ENCODE measurements around the gene PIWIL1. TPM values are rescaled to one million over a fixed set of nuclear protein-coding genes. Genes with fewer than 3 reads are reported as not detected.
A peak's percentile ranks its signal among the peaks of the same experiment; 100 is the strongest.

PIWIL1 gene
- total RNA-seq, 1 experiment from 2014 or later: not detected

GRCh38 chr12:130331146-130331545 lies 6.5 kb upstream of the PIWIL1 start:
- POLR2A ChIA-PET: interaction anchor here (1.0 to 1.1 kb wide), 2 partner anchors 17 to 393 kb away, joined by 3 to 4 read pairs; no protein-coding TSS in a partner anchor
- H3K27me3 Mint-ChIP-seq (ENCODE audit: insufficient read depth, unreplicated experiment): peaks cover 46% of the 10 kb centered on the region
- H3K27ac Mint-ChIP-seq (ENCODE audit: low read depth, unreplicated experiment): no peak overlapping the region
- H3K4me1 Mint-ChIP-seq (ENCODE audit: insufficient read depth, unreplicated experiment): peaks cover 10% of the 10 kb centered on the region
- TF ChIP-seq, protein P1, sequence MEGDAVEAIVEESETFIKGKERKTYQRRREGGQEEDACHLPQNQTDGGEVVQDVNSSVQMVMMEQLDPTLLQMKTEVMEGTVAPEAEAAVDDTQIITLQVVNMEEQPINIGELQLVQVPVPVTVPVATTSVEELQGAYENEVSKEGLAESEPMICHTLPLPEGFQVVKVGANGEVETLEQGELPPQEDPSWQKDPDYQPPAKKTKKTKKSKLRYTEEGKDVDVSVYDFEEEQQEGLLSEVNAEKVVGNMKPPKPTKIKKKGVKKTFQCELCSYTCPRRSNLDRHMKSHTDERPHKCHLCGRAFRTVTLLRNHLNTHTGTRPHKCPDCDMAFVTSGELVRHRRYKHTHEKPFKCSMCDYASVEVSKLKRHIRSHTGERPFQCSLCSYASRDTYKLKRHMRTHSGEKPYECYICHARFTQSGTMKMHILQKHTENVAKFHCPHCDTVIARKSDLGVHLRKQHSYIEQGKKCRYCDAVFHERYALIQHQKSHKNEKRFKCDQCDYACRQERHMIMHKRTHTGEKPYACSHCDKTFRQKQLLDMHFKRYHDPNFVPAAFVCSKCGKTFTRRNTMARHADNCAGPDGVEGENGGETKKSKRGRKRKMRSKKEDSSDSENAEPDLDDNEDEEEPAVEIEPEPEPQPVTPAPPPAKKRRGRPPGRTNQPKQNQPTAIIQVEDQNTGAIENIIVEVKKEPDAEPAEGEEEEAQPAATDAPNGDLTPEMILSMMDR (IDR thresholded peaks at IDR 0.05; ENCODE audit: unreplicated experiment): no peak
- CTCF ChIA-PET: interaction anchor here (1.0 to 1.8 kb wide), 4 partner anchors 50 to 317 kb away, joined by 3 to 5 read pairs (median 4); no protein-coding TSS in a partner anchor
- intact Hi-C loops (cut with micrococcal nuclease): loop anchor here (10.0 kb wide), 1 partner anchor 166 kb away; the partner anchor contains the start of gene FZD10
- no peak overlapping the region for H3K4me3 Mint-ChIP-seq (ENCODE audit: unreplicated experiment)
- DNase-seq (ENCODE audit: unreplicated experiment): no peak
- no peaks in the 10 kb centered on the region for H3K9me3 Mint-ChIP-seq (ENCODE audit: unreplicated experiment)
- no peaks in the 10 kb centered on the region for H3K36me3 Mint-ChIP-seq (ENCODE audit: insufficient read depth, unreplicated experiment)
- no TSS peak for BruUV-seq (replicated peaks)

GRCh38 chr12:130333341-130333740 lies 4.3 kb upstream of the PIWIL1 start:
- TF ChIP-seq, protein P1 (IDR thresholded peaks at IDR 0.05; ENCODE audit: unreplicated experiment): peak; percentile 2
- no peaks in the 10 kb centered on the region for H3K9me3 Mint-ChIP-seq (ENCODE audit: unreplicated experiment)
- BruUV-seq (replicated peaks): no TSS peak
- no peak overlapping the region for H3K4me3 Mint-ChIP-seq (ENCODE audit: unreplicated experiment)
- peaks cover 29% of the 10 kb centered on the region for H3K27me3 Mint-ChIP-seq (ENCODE audit: insufficient read depth, unreplicated experiment)
- no peaks in the 10 kb centered on the region for H3K36me3 Mint-ChIP-seq (ENCODE audit: insufficient read depth, unreplicated experiment)
- no peak overlapping the region for H3K27ac Mint-ChIP-seq (ENCODE audit: low read depth, unreplicated experiment)
- POLR2A ChIA-PET: no interaction called here
- DNase-seq (ENCODE audit: unreplicated experiment): no peak
- CTCF ChIA-PET: interaction anchor here (0.6 to 2.0 kb wide), 13 partner anchors 17 to 1052 kb away, joined by 3 to 15 read pairs (median 3); no protein-coding TSS in a partner anchor
- intact Hi-C loops (cut with micrococcal nuclease): loop anchor here (10.0 kb wide), 1 partner anchor 169 kb away; the partner anchor contains the start of gene FZD10
- H3K4me1 Mint-ChIP-seq (ENCODE audit: insufficient read depth, unreplicated experiment): peaks cover 10% of the 10 kb centered on the region

- BruUV-seq (replicated peaks): no TSS peak
- Mint-ChIP-seq H3K4me1 (ENCODE audit: insufficient read depth, unreplicated experiment) (peaks cover 10% of the 10 kb centered on the region), H3K4me3 (ENCODE audit: unreplicated experiment) (no peak overlapping the region), H3K27ac (ENCODE audit: low read depth, unreplicated experiment) (no peak overlapping the region), H3K27me3 (ENCODE audit: insufficient read depth, unreplicated experiment) (peaks cover 22% of the 10 kb centered on the region), H3K36me3 (ENCODE audit: insufficient read depth, unreplicated experiment) (no peaks in the 10 kb centered on the region), H3K9me3 (ENCODE audit: unreplicated experiment) (no peaks in the 10 kb centered on the region)
- POLR2A ChIA-PET: no interaction called here
- TF ChIP-seq, protein P1 (IDR thresholded peaks at IDR 0.05; ENCODE audit: unreplicated experiment): no peak
- no peak for DNase-seq (ENCODE audit: unreplicated experiment)
- intact Hi-C loops (cut with micrococcal nuclease): loop anchor here (10.0 kb wide), 1 partner anchor 170 kb away; the partner anchor contains the start of gene FZD10
- CTCF ChIA-PET: interaction anchor here (0.7 to 2.0 kb wide), 8 partner anchors 9 to 413 kb away, joined by 3 to 15 read pairs (median 5); no protein-coding TSS in a partner anchor
These were observed 3.3 kb upstream of the PIWIL1 start for GRCh38 chr12:130334399-130334798.

- Mint-ChIP-seq H3K27ac (ENCODE audit: low read depth, unreplicated experiment) (no peak overlapping the region), H3K9me3 (ENCODE audit: unreplicated experiment) (no peaks in the 10 kb centered on the region), H3K27me3 (ENCODE audit: insufficient read depth, unreplicated experiment) (peaks cover 17% of the 10 kb centered on the region), H3K36me3 (ENCODE audit: insufficient read depth, unreplicated experiment) (no peaks in the 10 kb centered on the region), H3K4me3 (ENCODE audit: unreplicated experiment) (no peak overlapping the region), H3K4me1 (ENCODE audit: insufficient read depth, unreplicated experiment) (peaks cover 14% of the 10 kb centered on the region)
- intact Hi-C loops (cut with micrococcal nuclease): loop anchor here (1.0 to 10.0 kb wide), 5 partner anchors 54 to 413 kb away; partner anchors contain the start of gene FZD10
- ChIA-PET CTCF (interaction anchor here (0.5 to 2.9 kb wide), 18 partner anchors 9 to 1553 kb away, joined by 3 to 61 read pairs (median 4); no protein-coding TSS in a partner anchor), POLR2A (interaction anchor here (0.7 kb wide), 1 partner anchor 1368 kb away, joined by 3 read pairs; no protein-coding TSS in a partner anchor)
- TF ChIP-seq, protein P1 (IDR thresholded peaks at IDR 0.05; ENCODE audit: unreplicated experiment): no peak
- no TSS peak for BruUV-seq (replicated peaks)
- peak; percentile 36 for DNase-seq (ENCODE audit: unreplicated experiment)
These were observed 2.8 kb upstream of the PIWIL1 start for GRCh38 chr12:130334937-130335336.

All from MCF 10A (cell line).